ENCODE measurements around the gene FAIM.
A peak's percentile ranks its signal among the peaks of the same experiment; 100 is the strongest.
"Not testable (repeated sequence)": the region's sequence is repeated elsewhere in the genome, so short reads cannot be mapped to it uniquely, and the experiment has no call there.

DNA sequence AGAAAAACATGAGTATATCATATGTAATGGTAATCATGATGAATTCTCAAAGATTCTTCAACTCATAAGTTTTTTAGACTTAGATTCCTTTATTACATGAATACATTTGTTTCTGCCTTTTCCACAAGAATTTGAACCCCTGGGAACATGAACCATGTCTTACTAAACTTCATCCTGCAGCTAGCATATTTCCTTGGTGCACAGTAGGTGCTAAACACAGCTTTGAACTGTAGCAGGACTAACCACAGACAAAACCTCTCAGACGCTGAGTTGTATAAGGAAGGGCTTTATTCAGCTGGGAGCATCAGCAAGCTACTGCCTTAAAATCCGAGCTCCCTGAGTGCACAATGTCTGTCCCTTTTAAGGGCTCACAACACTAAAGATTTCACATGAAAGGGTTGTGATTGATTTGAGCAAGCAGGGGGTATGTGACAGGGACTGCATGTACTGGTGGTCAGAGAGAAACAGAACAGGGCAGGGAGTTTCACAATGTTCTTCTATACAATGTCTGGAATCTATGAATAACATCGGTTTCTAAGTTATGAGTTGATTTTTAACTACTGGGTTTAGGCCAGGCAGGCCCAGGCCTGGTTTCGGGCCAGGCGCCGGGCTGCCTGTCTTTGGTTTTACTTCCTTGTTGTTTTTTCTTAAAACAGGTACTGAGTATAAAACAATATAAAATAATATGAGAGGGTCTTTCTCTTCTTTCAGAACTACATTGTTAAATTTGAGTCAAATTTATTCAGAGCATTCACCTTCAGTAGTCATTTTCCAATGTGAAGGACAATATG, 11.2 kb upstream of the FAIM start:
- TF ChIP-seq, protein P1, sequence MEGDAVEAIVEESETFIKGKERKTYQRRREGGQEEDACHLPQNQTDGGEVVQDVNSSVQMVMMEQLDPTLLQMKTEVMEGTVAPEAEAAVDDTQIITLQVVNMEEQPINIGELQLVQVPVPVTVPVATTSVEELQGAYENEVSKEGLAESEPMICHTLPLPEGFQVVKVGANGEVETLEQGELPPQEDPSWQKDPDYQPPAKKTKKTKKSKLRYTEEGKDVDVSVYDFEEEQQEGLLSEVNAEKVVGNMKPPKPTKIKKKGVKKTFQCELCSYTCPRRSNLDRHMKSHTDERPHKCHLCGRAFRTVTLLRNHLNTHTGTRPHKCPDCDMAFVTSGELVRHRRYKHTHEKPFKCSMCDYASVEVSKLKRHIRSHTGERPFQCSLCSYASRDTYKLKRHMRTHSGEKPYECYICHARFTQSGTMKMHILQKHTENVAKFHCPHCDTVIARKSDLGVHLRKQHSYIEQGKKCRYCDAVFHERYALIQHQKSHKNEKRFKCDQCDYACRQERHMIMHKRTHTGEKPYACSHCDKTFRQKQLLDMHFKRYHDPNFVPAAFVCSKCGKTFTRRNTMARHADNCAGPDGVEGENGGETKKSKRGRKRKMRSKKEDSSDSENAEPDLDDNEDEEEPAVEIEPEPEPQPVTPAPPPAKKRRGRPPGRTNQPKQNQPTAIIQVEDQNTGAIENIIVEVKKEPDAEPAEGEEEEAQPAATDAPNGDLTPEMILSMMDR (IDR thresholded peaks at IDR 0.05; ENCODE audit: low read depth, low read length, missing input control), result not testable (repeated sequence)
- TF ChIP-seq, protein P2, sequence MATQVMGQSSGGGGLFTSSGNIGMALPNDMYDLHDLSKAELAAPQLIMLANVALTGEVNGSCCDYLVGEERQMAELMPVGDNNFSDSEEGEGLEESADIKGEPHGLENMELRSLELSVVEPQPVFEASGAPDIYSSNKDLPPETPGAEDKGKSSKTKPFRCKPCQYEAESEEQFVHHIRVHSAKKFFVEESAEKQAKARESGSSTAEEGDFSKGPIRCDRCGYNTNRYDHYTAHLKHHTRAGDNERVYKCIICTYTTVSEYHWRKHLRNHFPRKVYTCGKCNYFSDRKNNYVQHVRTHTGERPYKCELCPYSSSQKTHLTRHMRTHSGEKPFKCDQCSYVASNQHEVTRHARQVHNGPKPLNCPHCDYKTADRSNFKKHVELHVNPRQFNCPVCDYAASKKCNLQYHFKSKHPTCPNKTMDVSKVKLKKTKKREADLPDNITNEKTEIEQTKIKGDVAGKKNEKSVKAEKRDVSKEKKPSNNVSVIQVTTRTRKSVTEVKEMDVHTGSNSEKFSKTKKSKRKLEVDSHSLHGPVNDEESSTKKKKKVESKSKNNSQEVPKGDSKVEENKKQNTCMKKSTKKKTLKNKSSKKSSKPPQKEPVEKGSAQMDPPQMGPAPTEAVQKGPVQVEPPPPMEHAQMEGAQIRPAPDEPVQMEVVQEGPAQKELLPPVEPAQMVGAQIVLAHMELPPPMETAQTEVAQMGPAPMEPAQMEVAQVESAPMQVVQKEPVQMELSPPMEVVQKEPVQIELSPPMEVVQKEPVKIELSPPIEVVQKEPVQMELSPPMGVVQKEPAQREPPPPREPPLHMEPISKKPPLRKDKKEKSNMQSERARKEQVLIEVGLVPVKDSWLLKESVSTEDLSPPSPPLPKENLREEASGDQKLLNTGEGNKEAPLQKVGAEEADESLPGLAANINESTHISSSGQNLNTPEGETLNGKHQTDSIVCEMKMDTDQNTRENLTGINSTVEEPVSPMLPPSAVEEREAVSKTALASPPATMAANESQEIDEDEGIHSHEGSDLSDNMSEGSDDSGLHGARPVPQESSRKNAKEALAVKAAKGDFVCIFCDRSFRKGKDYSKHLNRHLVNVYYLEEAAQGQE (IDR thresholded peaks at IDR 0.05), result not testable (repeated sequence)
- TF ChIP-seq, protein P3, sequence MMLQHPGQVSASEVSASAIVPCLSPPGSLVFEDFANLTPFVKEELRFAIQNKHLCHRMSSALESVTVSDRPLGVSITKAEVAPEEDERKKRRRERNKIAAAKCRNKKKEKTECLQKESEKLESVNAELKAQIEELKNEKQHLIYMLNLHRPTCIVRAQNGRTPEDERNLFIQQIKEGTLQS (IDR thresholded peaks at IDR 0.05), result not testable (repeated sequence)
- TF ChIP-seq NR2F2, FOXA1, YY1 (IDR thresholded peaks at IDR 0.05): not testable (repeated sequence)
- peak; percentile 36 for TF ChIP-seq SP1 (IDR thresholded peaks at IDR 0.05)
